ENCODE results near the gene DLL4. TPM values are rescaled to one million over a fixed set of nuclear protein-coding genes. Genes with fewer than 3 reads are reported as not detected.
A peak's percentile ranks its signal among the peaks of the same experiment; 100 is the strongest.

DLL4 gene
- total and polyA plus RNA-seq, 10 of the 15 experiments (the other 5 are each of a cell fraction or from before 2014, with no cell fraction given): 0.04 to 0.16 (median 0.09) TPM; not detected in 6

- TF ChIP-seq RELB (IDR thresholded peaks at IDR 0.05; ENCODE audit: low read depth) (no peak), ZSCAN29 (IDR thresholded peaks at IDR 0.05) (no peak), ZBED1 (IDR thresholded peaks at IDR 0.05; ENCODE audit: borderline replicate concordance) (no peak), IRF3 (IDR thresholded peaks at IDR 0.05) (no peak), BHLHE40 (IDR thresholded peaks at IDR 0.05; ENCODE audit: borderline replicate concordance in 1 of 2, low read depth in 2 of 2, low read length in 1 of 2) (peak; percentile 52 to 79; a peak in 3 of 4 replicates), TAF1 (IDR thresholded peaks at IDR 0.05; ENCODE audit: borderline replicate concordance, low read depth, low read length) (no peak), ZBTB33 (IDR thresholded peaks at IDR 0.05) (no peak), GATAD2B (conservative IDR thresholded peaks at IDR 0.05; ENCODE audit: low read depth) (0 out of 2 replicates have a peak, but pooled peaks have one; percentile 66), E4F1 (IDR thresholded peaks at IDR 0.05; ENCODE audit: borderline replicate concordance, partially characterized antibody) (no peak), NRF1 (conservative IDR thresholded peaks at IDR 0.05; ENCODE audit: low read depth, low read length) (no peak), REST (IDR thresholded peaks at IDR 0.05; ENCODE audit: low read depth, low read length) (no peak), RCOR1 (conservative IDR thresholded peaks at IDR 0.05; ENCODE audit: low read depth, low read length) (no peak), NBN (IDR thresholded peaks at IDR 0.05) (peak; percentile 54; the same call in 1 of the 2 replicates), IKZF2 (IDR thresholded peaks at IDR 0.05) (0 out of 4 replicates have a peak, but pooled peaks of 1 of the 2 experiments have one; percentile 34), NKRF (conservative IDR thresholded peaks at IDR 0.05) (no peak)
Observed at GRCh38 chr15:40930430-40931299, 1.5 kb downstream of the DLL4 start (continued).

Measured in GM12878 (cell line).